NK-92 (cell line): ENCODE measurements around the gene ARMC10.
"Not testable (repeated sequence)": the region's sequence is repeated elsewhere in the genome, so short reads cannot be mapped to it uniquely, and the experiment has no call there.

Experiments
- DNase-seq: peaks from one replicate; lab custom pipeline; 2025; ENCODE audit not compliant: unreplicated experiment; lab: John Stamatoyannopoulos, UW

ARMC10 gene

GRCh38 chr7:103077318-103077717, 2.4 kb downstream of the ARMC10 start:
- no peak for DNase-seq

GRCh38 chr7:103078226-103078625, 3.3 kb downstream of the ARMC10 start:
- not testable (repeated sequence) for DNase-seq

- DNase-seq = no peak
Observed at GRCh38 chr7:103079836-103080235, 4.9 kb downstream of the ARMC10 start.

- DNase-seq = no peak
Observed at GRCh38 chr7:103080923-103081322, 6.0 kb downstream of the ARMC10 start.

GRCh38 chr7:103082497-103082896, 7.6 kb downstream of the ARMC10 start:
- DNase-seq = no peak

- no peak for DNase-seq
Observed at GRCh38 chr7:103083210-103083609, 8.3 kb downstream of the ARMC10 start.

GRCh38 chr7:103092321-103092720, 17.4 kb downstream of the ARMC10 start:
- DNase-seq = not testable (repeated sequence)

GRCh38 chr7:103093429-103093828, 18.5 kb downstream of the ARMC10 start:
- no peak for DNase-seq

GRCh38 chr7:103094102-103094501, 19.2 kb downstream of the ARMC10 start:
- DNase-seq = no peak

- DNase-seq = not testable (repeated sequence)
Observed at GRCh38 chr7:103095558-103095957, 20.6 kb downstream of the ARMC10 start.

GRCh38 chr7:103097041-103097440, 22.1 kb downstream of the ARMC10 start:
- DNase-seq = no peak

GRCh38 chr7:103100348-103100747, 25.4 kb downstream of the ARMC10 start:
- no peak for DNase-seq

- DNase-seq = no peak
Observed at GRCh38 chr7:103101543-103101942, 26.6 kb downstream of the ARMC10 start.

GRCh38 chr7:103106005-103106702, 31.2 kb downstream of the ARMC10 start:
- no peak for DNase-seq

GRCh38 chr7:103106703-103107070, 31.7 kb downstream of the ARMC10 start:
- DNase-seq = not testable (repeated sequence)

GRCh38 chr7:103113164-103113563, 38.2 kb downstream of the ARMC10 start:
- no peak for DNase-seq

- no peak for DNase-seq
Observed at GRCh38 chr7:103114576-103115008, 39.7 kb downstream of the ARMC10 start.

GRCh38 chr7:103115771-103116170, 40.8 kb downstream of the ARMC10 start:
- no peak for DNase-seq

- DNase-seq = no peak
Observed at GRCh38 chr7:103116511-103116910, 41.6 kb downstream of the ARMC10 start.

- no peak for DNase-seq
Observed at GRCh38 chr7:103116991-103117390, 42.1 kb downstream of the ARMC10 start.

- no peak for DNase-seq
Observed at GRCh38 chr7:103117465-103117864, 42.5 kb downstream of the ARMC10 start.

GRCh38 chr7:103119791-103120291, 44.9 kb downstream of the ARMC10 start:
- no peak for DNase-seq

GRCh38 chr7:103120362-103120761, 45.4 kb downstream of the ARMC10 start:
- DNase-seq = no peak
